ENCODE measurements around the gene HNF4A.

Gene HNF4A

GRCh38 chr20:44392776-44393607 lies 37.5 kb downstream of the HNF4A start:
- no peak for DNase-seq (ENCODE audit: low read depth)

DNA sequence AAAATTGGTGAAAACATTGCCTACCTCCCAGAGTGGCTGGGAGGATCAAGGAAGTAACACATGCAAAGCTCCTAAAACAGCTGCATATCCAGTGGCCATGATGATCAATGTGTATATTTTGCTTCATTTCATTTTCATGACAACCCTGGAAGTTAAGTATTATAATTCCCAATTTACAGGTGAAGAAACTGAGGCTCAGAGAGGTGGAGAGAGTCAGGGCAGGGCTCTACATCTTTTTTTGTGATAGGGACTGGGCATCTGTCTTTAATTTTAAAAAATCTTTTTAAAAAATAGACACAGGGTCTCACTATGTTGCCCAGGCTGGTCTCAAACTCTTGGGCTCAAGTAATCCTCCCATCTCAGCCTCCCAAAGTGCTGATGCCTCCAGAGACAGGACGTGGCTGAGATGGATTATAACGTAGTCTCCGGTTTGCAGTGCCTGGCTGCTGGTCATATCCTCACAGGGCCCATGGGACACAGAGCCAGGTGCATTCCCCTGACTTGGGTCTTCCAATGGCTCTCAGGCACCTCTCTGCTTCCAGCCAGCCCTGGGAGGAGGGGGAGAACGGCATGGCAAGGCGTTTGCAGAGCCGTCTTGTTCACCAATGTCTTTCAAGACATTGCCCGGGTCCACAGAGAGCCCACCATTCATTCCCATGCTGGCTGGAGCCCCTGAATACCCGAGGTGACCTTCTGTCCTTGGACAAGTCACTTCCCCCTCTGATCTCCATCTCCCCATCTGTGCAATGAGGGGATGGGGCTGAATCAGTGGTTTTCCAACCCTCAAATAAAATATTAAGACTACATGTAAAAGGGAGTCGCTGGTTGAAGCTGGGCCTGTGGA lies 38.3 kb downstream of the HNF4A start:
- DNase-seq (ENCODE audit: low read depth) = no peak

- DNase-seq (ENCODE audit: low read depth) = no peak
Observed at GRCh38 chr20:44394452-44394701, 38.9 kb downstream of the HNF4A start.

DNA sequence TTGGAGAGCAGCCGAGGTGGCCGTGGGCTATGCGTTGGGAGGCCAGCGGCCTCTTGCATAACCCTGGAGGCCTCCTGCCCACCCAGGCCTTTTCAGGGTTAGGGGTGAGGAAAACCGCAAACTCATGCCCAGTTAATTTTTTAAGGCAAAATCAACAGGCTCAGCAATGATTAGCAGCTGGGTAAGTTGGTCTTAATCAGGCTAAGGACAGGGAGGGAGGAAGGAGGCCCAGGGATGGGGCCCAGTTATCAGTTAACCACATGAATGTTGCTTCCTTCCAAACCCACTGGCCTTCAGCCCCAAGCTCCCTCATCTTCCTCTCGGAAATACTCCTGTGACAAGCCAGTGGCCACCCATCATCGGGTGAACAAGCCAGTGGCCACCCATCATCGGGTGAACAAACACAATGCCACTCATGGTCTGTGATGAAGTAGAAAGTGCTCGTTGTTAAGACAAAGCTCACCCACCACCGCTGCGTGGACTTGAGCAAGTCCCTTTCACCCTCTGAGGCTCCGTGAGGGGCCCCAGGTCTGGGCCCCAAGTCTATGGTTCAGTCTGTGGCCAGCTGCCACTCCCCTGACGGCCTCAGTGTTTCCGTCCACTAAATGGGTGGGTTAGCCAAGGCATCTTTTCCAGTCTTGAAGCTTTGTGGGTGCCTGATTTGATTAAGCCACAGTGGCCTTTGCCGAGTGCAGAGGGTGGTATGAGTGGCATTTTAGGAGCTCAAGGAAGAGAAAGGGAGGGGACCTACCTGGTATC lies 39.4 kb downstream of the HNF4A start:
- no peak for DNase-seq (ENCODE audit: low read depth)

DNA sequence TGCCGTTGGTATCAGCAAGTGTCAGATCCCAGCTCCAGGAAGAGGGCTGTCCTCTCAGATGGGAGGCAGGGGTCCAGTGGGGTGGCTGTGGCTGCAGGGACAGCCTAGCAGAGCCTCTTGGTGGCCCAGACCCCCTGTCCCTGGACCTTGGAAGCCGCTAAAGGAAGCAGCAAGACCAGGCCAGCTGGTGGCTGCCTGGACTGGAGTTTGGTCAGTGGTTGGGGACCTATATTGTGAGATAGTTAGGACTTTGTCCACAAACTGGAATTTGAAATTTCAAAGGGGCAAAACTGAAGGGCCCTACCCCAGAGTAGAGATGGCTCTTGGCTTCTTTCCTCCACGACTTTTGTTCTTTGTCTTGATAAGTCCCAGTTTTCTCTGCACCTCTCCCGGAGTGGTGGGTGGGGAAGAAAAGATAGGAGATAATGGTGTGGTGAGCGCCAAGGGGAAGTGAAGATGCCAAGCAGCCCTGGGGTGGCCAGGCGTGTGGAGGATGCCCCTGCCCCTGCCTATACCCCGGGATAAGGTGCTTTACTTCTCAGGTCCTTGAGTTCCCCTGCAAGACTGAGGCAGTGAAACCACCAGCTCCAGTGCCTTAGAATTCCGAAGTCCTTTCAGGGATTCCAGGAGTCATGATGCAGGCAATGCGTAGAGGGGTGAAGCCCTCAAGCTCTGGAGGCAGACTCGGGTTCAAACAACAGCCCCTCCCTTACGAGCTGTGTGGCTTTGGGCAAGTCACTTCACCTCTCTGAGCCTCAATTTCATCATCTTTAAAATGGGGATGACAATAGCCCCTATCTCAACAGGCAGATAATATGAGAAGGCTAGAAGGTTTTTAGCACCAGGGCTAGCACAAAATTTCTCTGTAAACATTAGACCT lies 40.2 kb downstream of the HNF4A start:
- DNase-seq (ENCODE audit: low read depth) = no peak

- DNase-seq (ENCODE audit: low read depth) = no peak
Observed at GRCh38 chr20:44396369-44397130, 41.1 kb downstream of the HNF4A start.

DNA sequence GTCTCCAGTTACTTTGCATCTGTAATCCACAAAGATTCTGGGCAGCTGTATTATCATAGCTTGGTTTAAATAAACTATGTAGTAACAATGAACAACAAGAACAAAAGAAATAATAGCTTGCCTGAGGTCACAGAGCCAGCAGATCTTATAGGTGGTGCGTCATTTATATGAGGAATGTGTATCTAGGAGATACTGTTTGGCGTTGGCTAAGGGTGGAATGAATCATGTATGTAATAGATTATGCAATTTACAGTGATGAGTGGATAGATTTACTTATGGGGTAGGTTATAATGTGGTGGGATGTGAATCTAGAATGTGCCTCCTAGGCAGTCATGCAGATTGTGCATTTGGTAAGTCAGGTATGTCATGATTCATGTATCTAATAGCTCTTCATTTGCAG lies 42.8 kb downstream of the HNF4A start:
- DNase-seq (ENCODE audit: low read depth) = no peak

- DNase-seq (ENCODE audit: low read depth) = no peak
Observed at GRCh38 chr20:44399446-44399845, 43.9 kb downstream of the HNF4A start.

- no peak for DNase-seq (ENCODE audit: low read depth)
Observed at GRCh38 chr20:44400671-44400969, 45.1 kb downstream of the HNF4A start.

- DNase-seq (ENCODE audit: low read depth) = no peak
Observed at GRCh38 chr20:44400970-44401769, 45.7 kb downstream of the HNF4A start.

GRCh38 chr20:44401770-44402390 lies 46.4 kb downstream of the HNF4A start:
- DNase-seq (ENCODE audit: low read depth) = no peak

- DNase-seq (ENCODE audit: low read depth) = no peak
Observed at GRCh38 chr20:44402391-44403193, 47.1 kb downstream of the HNF4A start.

- no peak for DNase-seq (ENCODE audit: low read depth)
Observed at GRCh38 chr20:44403194-44404112, 48.0 kb downstream of the HNF4A start.

- no peak for DNase-seq (ENCODE audit: low read depth)
Observed at GRCh38 chr20:44404204-44405181, 49.0 kb downstream of the HNF4A start.

DNA sequence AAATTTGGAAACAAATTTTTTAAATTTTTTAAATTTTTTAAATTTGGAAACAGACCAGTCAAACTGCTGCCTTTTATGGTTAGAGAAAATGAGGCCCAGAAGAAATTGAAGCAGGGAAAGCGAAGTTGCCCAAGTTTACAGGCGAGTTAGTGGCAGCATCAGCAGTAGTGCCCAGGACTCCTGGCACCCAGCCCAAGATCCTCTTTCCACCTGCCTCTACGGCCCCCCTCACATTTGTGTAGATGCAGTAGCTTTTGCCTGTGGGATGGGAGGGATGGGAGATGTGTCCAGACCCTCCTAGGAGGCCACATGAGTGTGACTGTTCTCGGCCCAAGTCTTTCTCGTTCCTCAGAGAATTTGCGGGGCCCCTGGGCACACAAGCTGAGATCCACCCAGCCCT lies 49.8 kb downstream of the HNF4A start:
- DNase-seq (ENCODE audit: low read depth) = no peak

DNA sequence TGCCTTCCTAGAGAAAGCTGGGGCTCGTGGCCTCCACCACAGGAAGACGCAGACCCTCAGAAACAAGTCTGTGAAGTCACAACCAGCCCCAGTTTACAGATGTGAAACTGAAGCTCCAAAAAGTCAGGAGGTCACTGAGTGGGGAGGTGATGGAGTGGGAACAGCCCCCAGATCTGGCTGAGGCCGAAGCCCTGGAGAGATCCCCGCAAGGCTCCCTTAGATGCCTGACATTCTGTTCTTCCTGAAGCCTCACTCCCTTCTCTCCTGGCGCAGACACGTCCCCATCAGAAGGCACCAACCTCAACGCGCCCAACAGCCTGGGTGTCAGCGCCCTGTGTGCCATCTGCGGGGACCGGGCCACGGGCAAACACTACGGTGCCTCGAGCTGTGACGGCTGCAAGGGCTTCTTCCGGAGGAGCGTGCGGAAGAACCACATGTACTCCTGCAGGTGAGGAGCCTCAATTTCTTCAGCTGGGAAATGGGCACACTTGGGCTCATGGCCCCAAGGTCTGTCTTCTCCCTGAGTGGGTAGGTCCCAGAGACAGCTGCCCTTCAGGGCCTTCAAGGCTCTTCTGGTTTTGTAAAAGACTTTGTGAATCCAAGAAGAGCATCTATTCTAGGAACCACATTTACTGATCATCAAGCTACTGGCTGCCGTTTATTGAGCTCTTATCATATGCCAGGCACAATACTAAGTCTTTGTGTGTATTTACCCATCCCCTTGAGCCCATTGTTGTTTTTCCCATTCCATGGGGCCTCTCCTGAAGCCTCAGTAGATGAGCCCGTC lies 50.5 kb downstream of the HNF4A start:
- no peak for DNase-seq (ENCODE audit: low read depth)
